WTC11 (cell line): ENCODE data around the gene MMRN1.

Experiments
- E2F1 ChIP-seq: sonication (generic); formaldehyde crosslinking; IDR thresholded peaks from 2 replicates; pipeline ENCODE4 v1.8.0; 2022; ENCODE audit warnings: mild to moderate bottlenecking, missing genetic modification reagents
- IRF1 ChIP-seq: sonication (generic); formaldehyde crosslinking; IDR thresholded peaks from 2 replicates; pipeline ENCODE4 v1.8.0; 2023; ENCODE audit warnings: missing genetic modification reagents
- MAX ChIP-seq: sonication (generic); formaldehyde crosslinking; IDR thresholded peaks from 2 replicates; pipeline ENCODE4 v1.8.0; 2022; ENCODE audit warnings: mild to moderate bottlenecking, missing genetic modification reagents
- NR2C2 ChIP-seq: sonication (generic); formaldehyde crosslinking; IDR thresholded peaks from 2 replicates; pipeline ENCODE4 v1.8.0; 2022; ENCODE audit warnings: mild to moderate bottlenecking, missing genetic modification reagents
- RELA ChIP-seq: sonication (generic); formaldehyde crosslinking; IDR thresholded peaks from 2 replicates; pipeline ENCODE4 v1.8.1; 2022; ENCODE audit warnings: missing genetic modification reagents, mild to moderate bottlenecking, borderline replicate concordance
- TCF7 ChIP-seq: sonication (generic); formaldehyde crosslinking; IDR thresholded peaks from 2 replicates; pipeline ENCODE4 v1.8.0; 2022; ENCODE audit warnings: mild to moderate bottlenecking, low read depth, missing genetic modification reagents, moderate library complexity
- USF2 ChIP-seq: sonication (generic); formaldehyde crosslinking; IDR thresholded peaks from 2 replicates; pipeline ENCODE4 v1.8.1; 2023; ENCODE audit warnings: mild to moderate bottlenecking, missing genetic modification reagents, moderate library complexity

GRCh38 chr4:89929425-89930159, 34.9 kb downstream of the MMRN1 start:
- TF ChIP-seq E2F1 (CRISPR knock-in tag) (no peak), MAX (CRISPR knock-in tag) (no peak), TCF7 (CRISPR knock-in tag) (no peak), RELA (CRISPR knock-in tag) (no peak), USF2 (CRISPR knock-in tag) (no peak), IRF1 (CRISPR knock-in tag) (no peak), NR2C2 (CRISPR knock-in tag) (no peak)
